Osteocyte (in vitro differentiated cells): ENCODE results near the gene OR10A3. TPM values are rescaled to one million over a fixed set of nuclear protein-coding genes. Genes with fewer than 3 reads are reported as not detected.

Source experiments
- DNase-seq: peaks from one replicate; pipeline ENCODE4 v3.0.0; 2021; ENCODE audit warnings: mixed read lengths; ENCODE audit not compliant: unreplicated experiment; ENCODE audit errors: extremely low spot score
- H3K27ac Mint-ChIP-seq: one replicate; pipeline ENCODE4 v1.8.0; 2021; ENCODE audit warnings: mild to moderate bottlenecking, mixed read lengths; ENCODE audit not compliant: unreplicated experiment
- H3K27me3 Mint-ChIP-seq: one replicate; pipeline ENCODE4 v1.8.0; 2021; ENCODE audit warnings: mixed read lengths; ENCODE audit not compliant: unreplicated experiment
- H3K36me3 Mint-ChIP-seq: one replicate; pipeline ENCODE4 v1.8.0; 2021; ENCODE audit warnings: mixed read lengths; ENCODE audit not compliant: unreplicated experiment
- H3K4me1 Mint-ChIP-seq: one replicate; pipeline ENCODE4 v1.8.0; 2021; ENCODE audit warnings: mixed read lengths; ENCODE audit not compliant: unreplicated experiment
- H3K4me3 Mint-ChIP-seq: one replicate; pipeline ENCODE4 v1.8.0; 2021; ENCODE audit warnings: mild to moderate bottlenecking, moderate library complexity, mixed read lengths; ENCODE audit not compliant: unreplicated experiment
- H3K9me3 Mint-ChIP-seq: one replicate; pipeline ENCODE4 v1.8.0; 2021; ENCODE audit warnings: mixed read lengths; ENCODE audit not compliant: unreplicated experiment
- total RNA-seq: library from RNA; stranded (reverse); gene quantifications from 2 replicates; pipeline ENCODE4 v1.2.1, GENCODE V29; 2021
- TF ChIP-seq, protein P1 (sequence below): fragments of 200-600 bp; sonication (generic); IDR thresholded peaks from 2 replicates; pipeline ENCODE4 v1.5.0; 2021; ENCODE audit warnings: antibody characterized with exemption, mild to moderate bottlenecking, moderate library complexity

OR10A3 gene
- total RNA-seq, 1 donor from 2014 or later, result not detected

GRCh38 chr11:7964873-7965272 is 23.4 kb upstream of the OR10A3 start:
- no peaks in the 10 kb centered on the region for H3K36me3 Mint-ChIP-seq
- no peaks in the 10 kb centered on the region for H3K9me3 Mint-ChIP-seq
- DNase-seq, result no peak
- H3K27ac Mint-ChIP-seq, result peak overlapping the region; percentile 84
- H3K4me3 Mint-ChIP-seq, result no peak overlapping the region
- TF ChIP-seq, protein P1, sequence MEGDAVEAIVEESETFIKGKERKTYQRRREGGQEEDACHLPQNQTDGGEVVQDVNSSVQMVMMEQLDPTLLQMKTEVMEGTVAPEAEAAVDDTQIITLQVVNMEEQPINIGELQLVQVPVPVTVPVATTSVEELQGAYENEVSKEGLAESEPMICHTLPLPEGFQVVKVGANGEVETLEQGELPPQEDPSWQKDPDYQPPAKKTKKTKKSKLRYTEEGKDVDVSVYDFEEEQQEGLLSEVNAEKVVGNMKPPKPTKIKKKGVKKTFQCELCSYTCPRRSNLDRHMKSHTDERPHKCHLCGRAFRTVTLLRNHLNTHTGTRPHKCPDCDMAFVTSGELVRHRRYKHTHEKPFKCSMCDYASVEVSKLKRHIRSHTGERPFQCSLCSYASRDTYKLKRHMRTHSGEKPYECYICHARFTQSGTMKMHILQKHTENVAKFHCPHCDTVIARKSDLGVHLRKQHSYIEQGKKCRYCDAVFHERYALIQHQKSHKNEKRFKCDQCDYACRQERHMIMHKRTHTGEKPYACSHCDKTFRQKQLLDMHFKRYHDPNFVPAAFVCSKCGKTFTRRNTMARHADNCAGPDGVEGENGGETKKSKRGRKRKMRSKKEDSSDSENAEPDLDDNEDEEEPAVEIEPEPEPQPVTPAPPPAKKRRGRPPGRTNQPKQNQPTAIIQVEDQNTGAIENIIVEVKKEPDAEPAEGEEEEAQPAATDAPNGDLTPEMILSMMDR, result no peak
- peaks cover 50% of the 10 kb centered on the region for H3K4me1 Mint-ChIP-seq
- no peaks in the 10 kb centered on the region for H3K27me3 Mint-ChIP-seq

- Mint-ChIP-seq H3K36me3 (no peaks in the 10 kb centered on the region), H3K9me3 (no peaks in the 10 kb centered on the region), H3K27me3 (no peaks in the 10 kb centered on the region), H3K4me3 (no peak overlapping the region), H3K4me1 (peaks cover 44% of the 10 kb centered on the region), H3K27ac (peak overlapping the region; percentile 84)
- TF ChIP-seq, protein P1, result no peak
- no peak for DNase-seq
Measured at GRCh38 chr11:7964261-7964660, 22.8 kb upstream of the OR10A3 start.

DNA sequence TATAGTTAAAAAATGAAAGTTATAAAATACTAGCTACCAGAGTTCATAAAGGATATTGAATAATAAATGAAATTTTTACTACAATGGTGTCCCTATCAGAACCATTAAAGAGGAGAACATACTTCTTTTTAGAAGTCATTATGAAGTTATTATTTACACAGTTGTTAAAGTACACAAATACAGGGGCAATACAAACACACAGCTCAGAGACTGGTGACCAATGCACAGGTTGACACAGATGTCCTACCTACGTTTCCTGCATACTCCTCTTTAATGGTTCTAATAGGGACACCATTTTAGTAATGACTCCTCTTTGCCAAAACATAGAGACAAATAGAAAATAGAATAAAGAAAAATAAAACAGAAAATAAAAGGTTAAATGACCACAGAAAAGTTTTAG is 13.7 kb upstream of the OR10A3 start:
- H3K9me3 Mint-ChIP-seq, result peaks cover 3% of the 10 kb centered on the region
- no peak overlapping the region for H3K4me3 Mint-ChIP-seq
- TF ChIP-seq, protein P1, result no peak
- H3K36me3 Mint-ChIP-seq, result no peaks in the 10 kb centered on the region
- peaks cover under 1% of the 10 kb centered on the region for H3K27me3 Mint-ChIP-seq
- DNase-seq, result no peak
- H3K27ac Mint-ChIP-seq, result no peak overlapping the region
- H3K4me1 Mint-ChIP-seq, result no peaks in the 10 kb centered on the region

DNA sequence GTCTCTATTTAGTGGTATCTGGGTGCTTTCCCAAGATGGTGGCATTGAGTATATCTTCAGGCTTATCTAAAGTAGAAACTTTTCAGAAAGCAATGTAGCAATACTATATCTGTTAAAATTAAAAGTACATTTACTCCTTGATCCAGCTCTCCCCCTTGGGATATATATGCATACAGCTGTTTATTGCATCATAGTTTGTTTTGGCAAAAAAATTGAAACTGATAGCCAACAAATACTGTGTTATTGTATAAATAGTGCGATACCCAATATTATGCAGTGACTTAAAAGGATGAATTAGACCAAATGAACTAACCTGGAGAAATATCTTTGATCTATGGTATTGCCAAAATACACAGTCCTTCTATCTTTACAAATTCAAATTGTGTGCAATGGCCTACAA is 8.4 kb upstream of the OR10A3 start:
- peaks cover 2% of the 10 kb centered on the region for H3K4me1 Mint-ChIP-seq
- no peak overlapping the region for H3K4me3 Mint-ChIP-seq
- H3K27ac Mint-ChIP-seq, result no peak overlapping the region
- TF ChIP-seq, protein P1, result no peak
- H3K36me3 Mint-ChIP-seq, result no peaks in the 10 kb centered on the region
- no peaks in the 10 kb centered on the region for H3K9me3 Mint-ChIP-seq
- DNase-seq, result no peak
- H3K27me3 Mint-ChIP-seq, result peaks cover 8% of the 10 kb centered on the region

DNA sequence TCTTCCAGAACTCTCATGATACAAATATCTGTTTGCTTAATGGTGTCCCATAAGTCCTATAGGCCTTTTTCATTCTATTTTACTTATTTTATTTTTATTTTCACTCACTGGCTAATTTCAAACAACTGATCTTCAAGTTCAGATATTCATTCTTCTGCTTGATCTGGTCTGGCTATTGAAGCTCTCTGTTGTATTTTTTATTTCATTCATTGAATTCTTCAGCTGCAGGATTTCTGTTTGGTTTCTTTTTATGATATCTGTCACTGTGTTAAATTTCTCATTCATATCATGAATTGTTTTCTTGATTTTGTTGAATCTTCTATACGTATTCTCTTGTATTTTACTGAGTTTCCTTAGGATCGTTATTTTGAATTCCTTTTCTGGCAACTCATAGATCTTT is 2.6 kb upstream of the OR10A3 start:
- TF ChIP-seq, protein P1, result no peak
- Mint-ChIP-seq H3K36me3 (peaks cover 7% of the 10 kb centered on the region), H3K27me3 (peaks cover 18% of the 10 kb centered on the region), H3K9me3 (peaks cover 18% of the 10 kb centered on the region), H3K27ac (no peak overlapping the region), H3K4me3 (no peak overlapping the region), H3K4me1 (peaks cover 2% of the 10 kb centered on the region)
- no peak for DNase-seq
